Esophagus muscularis mucosa (tissue), 4 donors: ENCODE data around the gene RDH11.

Experiments
- CTCF ChIP-seq, 3 experiments: fragments of 200-600 bp in 2 of 3; fragments of 450-650 bp in 1 of 3; sonication (generic) in 2 of 3; IDR thresholded peaks; one replicate each; pipeline ENCODE4 v1.5.1; 2017 to 2019; ENCODE audit warnings: antibody characterized with exemption in 3 of 3, mild to moderate bottlenecking in 2 of 3, moderate library complexity in 1 of 3
- EP300 ChIP-seq: sonication (generic); formaldehyde crosslinking; IDR thresholded peaks from one replicate; pipeline ENCODE4 v1.6.1; 2017; ENCODE audit warnings: antibody characterized with exemption
- POLR2A ChIP-seq: fragments of 450-650 bp; IDR thresholded peaks from one replicate; pipeline ENCODE4 v1.6.1; 2017; ENCODE audit warnings: antibody characterized with exemption, moderate library complexity, mild to moderate bottlenecking, low read depth
- POLR2AphosphoS5 ChIP-seq, 2 donors: sonication (generic); formaldehyde crosslinking; IDR thresholded peaks; one replicate each; pipeline ENCODE4 v1.6.1; 2017; ENCODE audit warnings: antibody characterized with exemption in 2 of 2

DNA sequence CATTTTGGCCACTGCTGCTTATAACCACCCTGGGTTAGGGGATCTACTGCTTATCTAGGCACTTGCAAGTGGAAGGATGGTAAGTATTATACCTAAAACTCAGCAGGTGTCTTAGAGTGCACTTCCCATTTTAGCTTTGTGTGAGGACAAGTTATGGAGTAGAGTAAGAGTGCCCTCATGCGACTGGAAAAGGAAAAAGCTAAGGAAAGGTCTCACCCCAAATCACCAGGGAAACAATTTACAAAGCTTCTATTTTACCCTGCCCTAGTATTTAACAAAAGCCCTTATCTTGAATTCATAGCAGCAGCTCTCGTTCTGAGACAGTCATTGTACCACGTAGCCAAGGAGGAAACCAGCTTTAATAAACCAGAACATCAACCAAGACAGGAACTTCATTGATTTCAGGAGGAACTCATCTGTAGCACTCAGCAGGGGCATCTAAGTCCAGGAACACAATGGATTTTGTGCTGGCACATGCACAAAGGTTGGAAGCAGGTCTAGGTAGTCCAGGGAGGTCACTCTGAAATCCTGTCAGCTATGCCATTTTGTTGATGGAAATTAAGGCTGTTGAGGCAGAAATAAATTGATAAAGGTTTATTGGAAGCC is 9.0 kb upstream of the RDH11 start:
- TF ChIP-seq EP300 (no peak), CTCF (IDR thresholded peaks at IDR 0.05) (peak; percentile 53 to 77 (median 72)), POLR2A (no peak), POLR2AphosphoS5 (IDR thresholded peaks at IDR 0.05) (no peak)
